ENCODE results near the gene SOS1. TPM values are rescaled to one million over a fixed set of nuclear protein-coding genes. Genes with fewer than 3 reads are reported as not detected.

SOS1 gene
- total RNA-seq, result 10 to 100 TPM; 13.7 to 67.6 TPM

GRCh38 chr2:39120771-39121522 is at the start of gene SOS1:
Gene SOS1 (minus strand): TSS chr2:39121051. CDS start chr2:39120422, 629 bp downstream.
- no peaks in the 10 kb centered on the region for H3K36me3 ChIP-seq (replicated peaks in 1 of 2; ENCODE audit: insufficient read depth in 1 of 2, low read depth in 2 of 2)
- peak within 1 kb of the TSS; percentile 96 to 97 (median 97) for H3K27ac ChIP-seq
- WGBS, 2 donors, result 0 to 1% methylated on average over 13 to 44 of the region's 60 CpGs
- no peak for TF ChIP-seq CTCF (IDR thresholded peaks at IDR 0.05)
- peak; percentile 84 to 93 (median 90) for TF ChIP-seq POLR2A (IDR thresholded peaks at IDR 0.05)
- peaks cover 52% of the 10 kb centered on the region for H3K4me1 ChIP-seq
- no peaks in the 10 kb centered on the region for H3K9me3 ChIP-seq
- H3K27me3 ChIP-seq, result no peaks in the 10 kb centered on the region
- peak; percentile 96 to 97 (median 97) for DNase-seq
- H3K4me3 ChIP-seq, result peak within 1 kb of the TSS; percentile 82 to 86
- peak; percentile 82 for ATAC-seq
- intact Hi-C loops (cut with DNase I), result loop anchor here (10.0 kb wide), 1 partner anchor 104 kb away; no protein-coding TSS in a partner anchor

- intact Hi-C loops (cut with DNase I), result no loop called here
- DNase-seq, result no peak
- 51 to 71% methylated on average over 2 to 4 of the region's 4 CpGs for WGBS, 2 donors
Observed at GRCh38 chr2:39164089-39164488, 43.2 kb upstream of the SOS1 start.

GRCh38 chr2:39160982-39161381 is 40.1 kb upstream of the SOS1 start:
- TF ChIP-seq POLR2A (IDR thresholded peaks at IDR 0.05), result no peak
- no peak for TF ChIP-seq CTCF (IDR thresholded peaks at IDR 0.05)
- H3K4me1 ChIP-seq, result no peaks in the 10 kb centered on the region
- no peak overlapping the region for H3K27ac ChIP-seq
- intact Hi-C loops (cut with DNase I), result no loop called here
- H3K9me3 ChIP-seq, result no peaks in the 10 kb centered on the region
- no peaks in the 10 kb centered on the region for H3K36me3 ChIP-seq (replicated peaks in 1 of 2; ENCODE audit: insufficient read depth in 1 of 2, low read depth in 2 of 2)
- DNase-seq (no peak), ATAC-seq (no peak)
- no peaks in the 10 kb centered on the region for H3K27me3 ChIP-seq
- WGBS, 2 donors, result 79 to 80% methylated on average over 3 of the region's 3 CpGs
- no peak overlapping the region for H3K4me3 ChIP-seq

More at GRCh38 chr2:39164089-39164488, 43.2 kb upstream of the SOS1 start:
- Histone ChIP-seq H3K9me3 (no peaks in the 10 kb centered on the region), H3K27me3 (no peaks in the 10 kb centered on the region), H3K36me3 (replicated peaks in 1 of 2; ENCODE audit: insufficient read depth in 1 of 2, low read depth in 2 of 2) (no peaks in the 10 kb centered on the region), H3K27ac (no peak overlapping the region), H3K4me3 (no peak overlapping the region), H3K4me1 (no peaks in the 10 kb centered on the region)
- ATAC-seq, result no peak
- no peak for TF ChIP-seq CTCF (IDR thresholded peaks at IDR 0.05)
- TF ChIP-seq POLR2A (IDR thresholded peaks at IDR 0.05), result no peak

GRCh38 chr2:39159283-39159682 is 38.4 kb upstream of the SOS1 start:
- WGBS, 2 donors, result 75 to 88% methylated on average over 2 of the region's 2 CpGs
- H3K4me1 ChIP-seq, result no peaks in the 10 kb centered on the region
- H3K36me3 ChIP-seq (replicated peaks in 1 of 2; ENCODE audit: insufficient read depth in 1 of 2, low read depth in 2 of 2), result no peaks in the 10 kb centered on the region
- H3K27ac ChIP-seq, result no peak overlapping the region
- no peak for ATAC-seq
- H3K27me3 ChIP-seq, result no peaks in the 10 kb centered on the region
- intact Hi-C loops (cut with DNase I), result no loop called here
- no peaks in the 10 kb centered on the region for H3K9me3 ChIP-seq
- no peak overlapping the region for H3K4me3 ChIP-seq
- TF ChIP-seq CTCF (IDR thresholded peaks at IDR 0.05) (no peak), POLR2A (IDR thresholded peaks at IDR 0.05) (no peak)
- no peak for DNase-seq

GRCh38 chr2:39158351-39158750 is 37.5 kb upstream of the SOS1 start:
- DNase-seq (no peak), ATAC-seq (no peak)
- no peak for TF ChIP-seq POLR2A (IDR thresholded peaks at IDR 0.05)
- no peaks in the 10 kb centered on the region for H3K36me3 ChIP-seq (replicated peaks in 1 of 2; ENCODE audit: insufficient read depth in 1 of 2, low read depth in 2 of 2)
- no peaks in the 10 kb centered on the region for H3K4me1 ChIP-seq
- no peaks in the 10 kb centered on the region for H3K27me3 ChIP-seq
- H3K4me3 ChIP-seq, result no peak overlapping the region
- H3K27ac ChIP-seq, result no peak overlapping the region
- H3K9me3 ChIP-seq, result no peaks in the 10 kb centered on the region
- intact Hi-C loops (cut with DNase I), result no loop called here
- WGBS, 2 donors, result 83 to 89% methylated on average over 4 of the region's 4 CpGs
